OCI-LY7 (cell line): ENCODE data around the gene ZGPAT.

Experiments used
- CTCF ChIP-seq: fragments of 200-600 bp; sonication (generic); conservative IDR thresholded peaks from 2 replicates; pipeline ENCODE4 v1.5.1; 2014; ENCODE audit warnings: mild to moderate bottlenecking, antibody characterized with exemption, low read length, moderate library complexity, mixed read lengths
- EZH2phosphoT487 ChIP-seq: fragments of 200-600 bp; sonication (generic); IDR thresholded peaks from 2 replicates; pipeline ENCODE4 v1.6.1; 2018; ENCODE audit warnings: low read depth, borderline replicate concordance, mild to moderate bottlenecking, mixed run types, antibody characterized with exemption, low read length, moderate library complexity, mixed read lengths

GRCh38 chr20:63695424-63696305 is 12.2 kb upstream of the ZGPAT start:
- TF ChIP-seq CTCF = no peak
- no peak for TF ChIP-seq EZH2phosphoT487
